Stimulated activated CD8-positive, alpha-beta memory T cell treated with anti-CD3 and anti-CD28 coated beads, Interleukin-15, amount 100 ng/mL, for 48 hours (primary cell): ENCODE results near the gene S100A11.

ENCODE experiments used
- DNase-seq, 2 donors: peaks; one replicate each; pipeline ENCODE4 v3.0.0-alpha.2; 2020; ENCODE audit warnings: low read depth in 2 of 2

The S100A11 gene

GRCh38 chr1:151984313-151984956 lies 52.4 kb downstream of the S100A11 start:
- no peak for DNase-seq
